ENCODE measurements around the gene G3BP2.

- TF ChIP-seq CTCF (IDR thresholded peaks at IDR 0.05; ENCODE audit: poor library complexity, severe bottlenecking), result no peak
- TF ChIP-seq POLR2AphosphoS5 (IDR thresholded peaks at IDR 0.05), result no peak
- no peak for TF ChIP-seq EZH2 (IDR thresholded peaks at IDR 0.05; ENCODE audit: borderline replicate concordance, insufficient read depth, low read length, poor library complexity, severe bottlenecking)
- TF ChIP-seq RAD21 (conservative IDR thresholded peaks at IDR 0.05), result no peak
- TF ChIP-seq MXI1 (conservative IDR thresholded peaks at IDR 0.05; ENCODE audit: poor library complexity, severe bottlenecking), result no peak
- TF ChIP-seq EP300 (conservative IDR thresholded peaks at IDR 0.05; ENCODE audit: poor library complexity, severe bottlenecking), result no peak
- TF ChIP-seq, protein P1, sequence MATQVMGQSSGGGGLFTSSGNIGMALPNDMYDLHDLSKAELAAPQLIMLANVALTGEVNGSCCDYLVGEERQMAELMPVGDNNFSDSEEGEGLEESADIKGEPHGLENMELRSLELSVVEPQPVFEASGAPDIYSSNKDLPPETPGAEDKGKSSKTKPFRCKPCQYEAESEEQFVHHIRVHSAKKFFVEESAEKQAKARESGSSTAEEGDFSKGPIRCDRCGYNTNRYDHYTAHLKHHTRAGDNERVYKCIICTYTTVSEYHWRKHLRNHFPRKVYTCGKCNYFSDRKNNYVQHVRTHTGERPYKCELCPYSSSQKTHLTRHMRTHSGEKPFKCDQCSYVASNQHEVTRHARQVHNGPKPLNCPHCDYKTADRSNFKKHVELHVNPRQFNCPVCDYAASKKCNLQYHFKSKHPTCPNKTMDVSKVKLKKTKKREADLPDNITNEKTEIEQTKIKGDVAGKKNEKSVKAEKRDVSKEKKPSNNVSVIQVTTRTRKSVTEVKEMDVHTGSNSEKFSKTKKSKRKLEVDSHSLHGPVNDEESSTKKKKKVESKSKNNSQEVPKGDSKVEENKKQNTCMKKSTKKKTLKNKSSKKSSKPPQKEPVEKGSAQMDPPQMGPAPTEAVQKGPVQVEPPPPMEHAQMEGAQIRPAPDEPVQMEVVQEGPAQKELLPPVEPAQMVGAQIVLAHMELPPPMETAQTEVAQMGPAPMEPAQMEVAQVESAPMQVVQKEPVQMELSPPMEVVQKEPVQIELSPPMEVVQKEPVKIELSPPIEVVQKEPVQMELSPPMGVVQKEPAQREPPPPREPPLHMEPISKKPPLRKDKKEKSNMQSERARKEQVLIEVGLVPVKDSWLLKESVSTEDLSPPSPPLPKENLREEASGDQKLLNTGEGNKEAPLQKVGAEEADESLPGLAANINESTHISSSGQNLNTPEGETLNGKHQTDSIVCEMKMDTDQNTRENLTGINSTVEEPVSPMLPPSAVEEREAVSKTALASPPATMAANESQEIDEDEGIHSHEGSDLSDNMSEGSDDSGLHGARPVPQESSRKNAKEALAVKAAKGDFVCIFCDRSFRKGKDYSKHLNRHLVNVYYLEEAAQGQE (IDR thresholded peaks at IDR 0.05; ENCODE audit: borderline replicate concordance), result no peak
- TF ChIP-seq SMC3 (conservative IDR thresholded peaks at IDR 0.05; ENCODE audit: poor library complexity), result no peak
These were observed 22.9 kb upstream of the G3BP2 start for GRCh38 chr4:75696071-75696470.

Data from neural cell (in vitro differentiated cells).